Prostate gland (tissue), 2 donors: Measurements from ENCODE around the gene SSBP3.

Experiments used
- CTCF ChIP-seq, 4 experiments: fragments of 200-600 bp in 2 of 4; fragments of 450-650 bp in 2 of 4; sonication (generic) in 2 of 4; IDR thresholded peaks; 1 replicate in 3 of 4; 2 replicates in 1 of 4; pipeline ENCODE4 v1.5.1; 2016 to 2019; ENCODE audit warnings: antibody characterized with exemption in 4 of 4, mild to moderate bottlenecking in 2 of 4, moderate library complexity in 2 of 4
- POLR2AphosphoS5 ChIP-seq: sonication (generic); formaldehyde crosslinking; IDR thresholded peaks from one replicate; pipeline ENCODE4 v1.6.1; 2017; ENCODE audit warnings: antibody characterized with exemption

- TF ChIP-seq CTCF (IDR thresholded peaks at IDR 0.05) (no peak), POLR2AphosphoS5 (no peak)
Observed at GRCh38 chr1:54408147-54409066, 2.2 kb upstream of the SSBP3 start.
